PFSK-1 (cell line): ENCODE results near the gene LTBP1.

Source experiments
- FOXP2 ChIP-seq: optimal IDR thresholded peaks from 2 replicates; pipeline ENCODE3; 2011; ENCODE audit warnings: borderline replicate concordance, control low read depth, inconsistent platforms; ENCODE audit not compliant: insufficient read depth; ENCODE audit errors: extremely low read length, extremely low read depth
- POLR2AphosphoS5 ChIP-seq: IDR thresholded peaks from 2 replicates; pipeline ENCODE4 v1.6.1; 2012; ENCODE audit warnings: low read depth, mild to moderate bottlenecking, control low read depth, low read length, moderate library complexity
- SIN3A ChIP-seq: IDR thresholded peaks from 2 replicates; pipeline ENCODE4 v1.6.1; 2012; ENCODE audit warnings: mild to moderate bottlenecking, low read length, moderate library complexity, borderline replicate concordance; ENCODE audit not compliant: insufficient read depth
- TAF1 ChIP-seq: IDR thresholded peaks from 2 replicates; pipeline ENCODE4 v1.6.1; 2012; ENCODE audit warnings: low read length, control low read depth, borderline replicate concordance; ENCODE audit not compliant: insufficient read depth
- TF ChIP-seq, protein P1 (sequence below), 2 experiments: IDR thresholded peaks; 2 replicates each; pipeline versions ENCODE4 v1.6.1 to v1.8.0; 2011 to 2012; ENCODE audit warnings: low read depth in 2 of 2, low read length in 2 of 2, control low read depth in 1 of 2, inconsistent platforms in 1 of 2, mild to moderate bottlenecking in 1 of 2, moderate library complexity in 1 of 2; ENCODE audit not compliant: insufficient read depth in 1 of 2

The LTBP1 gene

DNA sequence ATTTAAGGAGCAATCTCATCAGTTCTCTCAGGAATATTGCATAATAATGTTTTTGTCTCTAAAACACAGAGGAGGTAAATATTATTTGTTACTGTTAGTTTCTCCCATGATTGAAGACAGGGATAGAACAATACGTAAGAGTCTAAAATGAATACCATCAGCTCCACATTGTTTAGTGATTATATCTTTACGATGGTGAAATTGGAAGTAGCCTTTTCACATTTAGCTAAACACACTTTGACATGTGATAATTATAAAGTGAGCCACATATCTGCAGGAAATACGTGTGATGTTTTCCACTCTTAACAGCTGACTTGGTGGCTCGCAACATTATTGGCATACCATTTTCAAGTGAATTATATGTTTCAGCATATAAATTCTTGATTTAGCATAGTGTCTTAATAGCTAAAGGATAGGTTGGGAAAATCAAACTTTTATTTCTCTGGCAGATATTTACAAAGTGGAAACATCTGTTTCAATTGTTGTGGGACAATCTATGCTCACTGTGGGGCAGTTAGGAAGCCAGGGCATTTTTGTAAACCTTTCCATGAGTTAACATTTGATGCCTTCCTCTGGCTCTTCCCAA is 321.6 kb downstream of the LTBP1 start:
- TF ChIP-seq, protein P1, sequence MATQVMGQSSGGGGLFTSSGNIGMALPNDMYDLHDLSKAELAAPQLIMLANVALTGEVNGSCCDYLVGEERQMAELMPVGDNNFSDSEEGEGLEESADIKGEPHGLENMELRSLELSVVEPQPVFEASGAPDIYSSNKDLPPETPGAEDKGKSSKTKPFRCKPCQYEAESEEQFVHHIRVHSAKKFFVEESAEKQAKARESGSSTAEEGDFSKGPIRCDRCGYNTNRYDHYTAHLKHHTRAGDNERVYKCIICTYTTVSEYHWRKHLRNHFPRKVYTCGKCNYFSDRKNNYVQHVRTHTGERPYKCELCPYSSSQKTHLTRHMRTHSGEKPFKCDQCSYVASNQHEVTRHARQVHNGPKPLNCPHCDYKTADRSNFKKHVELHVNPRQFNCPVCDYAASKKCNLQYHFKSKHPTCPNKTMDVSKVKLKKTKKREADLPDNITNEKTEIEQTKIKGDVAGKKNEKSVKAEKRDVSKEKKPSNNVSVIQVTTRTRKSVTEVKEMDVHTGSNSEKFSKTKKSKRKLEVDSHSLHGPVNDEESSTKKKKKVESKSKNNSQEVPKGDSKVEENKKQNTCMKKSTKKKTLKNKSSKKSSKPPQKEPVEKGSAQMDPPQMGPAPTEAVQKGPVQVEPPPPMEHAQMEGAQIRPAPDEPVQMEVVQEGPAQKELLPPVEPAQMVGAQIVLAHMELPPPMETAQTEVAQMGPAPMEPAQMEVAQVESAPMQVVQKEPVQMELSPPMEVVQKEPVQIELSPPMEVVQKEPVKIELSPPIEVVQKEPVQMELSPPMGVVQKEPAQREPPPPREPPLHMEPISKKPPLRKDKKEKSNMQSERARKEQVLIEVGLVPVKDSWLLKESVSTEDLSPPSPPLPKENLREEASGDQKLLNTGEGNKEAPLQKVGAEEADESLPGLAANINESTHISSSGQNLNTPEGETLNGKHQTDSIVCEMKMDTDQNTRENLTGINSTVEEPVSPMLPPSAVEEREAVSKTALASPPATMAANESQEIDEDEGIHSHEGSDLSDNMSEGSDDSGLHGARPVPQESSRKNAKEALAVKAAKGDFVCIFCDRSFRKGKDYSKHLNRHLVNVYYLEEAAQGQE (IDR thresholded peaks at IDR 0.05; ENCODE audit: insufficient read depth in 1 of 2, low read depth in 2 of 2, low read length in 2 of 2): no peak
- no peak for TF ChIP-seq FOXP2
- no peak for TF ChIP-seq POLR2AphosphoS5
- no peak for TF ChIP-seq TAF1
- TF ChIP-seq SIN3A: no peak

DNA sequence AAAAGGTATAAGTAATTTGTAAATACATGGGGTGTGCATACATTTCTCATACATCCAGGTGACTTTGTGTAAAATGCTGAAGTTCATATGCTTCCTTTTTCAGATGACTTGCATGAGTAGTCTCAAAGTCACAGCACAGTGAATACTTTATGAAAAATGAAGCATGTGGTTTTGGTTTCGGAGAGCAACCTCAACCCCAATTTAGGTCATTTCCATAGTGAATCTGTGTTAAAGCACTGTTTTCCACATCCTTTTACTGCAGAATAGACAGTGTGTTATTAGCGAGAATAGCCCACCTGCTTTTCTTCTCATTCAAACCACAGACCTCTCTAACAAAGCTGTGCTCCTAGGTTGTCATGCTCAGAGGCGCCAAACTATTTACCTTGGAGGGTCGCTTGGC is 325.2 kb downstream of the LTBP1 start:
- TF ChIP-seq POLR2AphosphoS5: no peak
- TF ChIP-seq TAF1: no peak
- no peak for TF ChIP-seq FOXP2
- TF ChIP-seq, protein P1 (IDR thresholded peaks at IDR 0.05; ENCODE audit: insufficient read depth in 1 of 2, low read depth in 2 of 2, low read length in 2 of 2): no peak

DNA sequence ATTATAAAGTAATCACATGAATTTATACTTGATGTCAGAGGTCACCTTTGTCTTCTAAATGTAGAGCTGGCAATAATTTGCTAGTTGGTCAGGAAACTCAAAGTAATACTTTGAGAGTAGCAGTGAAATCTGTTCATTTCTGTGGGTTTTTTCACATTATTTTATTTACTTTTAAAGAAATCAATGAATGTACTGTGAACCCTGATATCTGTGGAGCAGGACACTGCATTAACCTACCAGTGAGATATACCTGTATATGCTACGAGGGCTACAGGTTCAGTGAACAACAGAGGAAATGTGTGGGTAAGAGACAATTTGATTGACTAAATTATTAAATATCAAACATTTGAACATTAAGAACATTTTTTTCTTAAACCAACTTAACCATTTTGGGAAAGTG is 326.7 kb downstream of the LTBP1 start:
- TF ChIP-seq FOXP2: no peak
- TF ChIP-seq TAF1: no peak
- TF ChIP-seq, protein P1 (IDR thresholded peaks at IDR 0.05; ENCODE audit: insufficient read depth in 1 of 2, low read depth in 2 of 2, low read length in 2 of 2): no peak
- no peak for TF ChIP-seq POLR2AphosphoS5
- no peak for TF ChIP-seq SIN3A

DNA sequence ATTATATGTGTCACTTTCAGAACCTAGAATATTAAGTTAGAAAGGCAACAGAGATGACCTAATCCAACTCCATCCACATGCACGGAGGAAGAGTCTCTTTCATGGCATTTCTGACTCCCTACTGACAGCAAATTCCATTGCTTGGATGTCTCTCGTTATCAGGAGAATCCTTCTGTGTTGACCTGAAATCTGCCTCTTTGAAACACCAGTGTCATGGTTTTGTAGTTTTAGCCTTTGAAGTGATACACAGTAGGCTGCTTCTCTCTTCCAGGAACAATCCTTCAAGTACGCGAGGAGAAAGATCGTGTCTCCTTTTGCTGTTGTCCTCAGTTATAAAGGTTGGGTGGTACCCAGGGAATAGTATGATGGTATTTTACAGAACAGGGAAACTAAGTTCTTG is 327.8 kb downstream of the LTBP1 start:
- TF ChIP-seq SIN3A (no peak), POLR2AphosphoS5 (no peak), TAF1 (no peak), FOXP2 (no peak)
- TF ChIP-seq, protein P1 (IDR thresholded peaks at IDR 0.05; ENCODE audit: insufficient read depth in 1 of 2, low read depth in 2 of 2, low read length in 2 of 2): no peak
